ENCODE data around the gene HOTAIR. TPM values are rescaled to one million over a fixed set of nuclear protein-coding genes. Genes with fewer than 3 reads are reported as not detected.
A peak's percentile ranks its signal among the peaks of the same experiment; 100 is the strongest.

Gene HOTAIR
- polyA plus RNA-seq, 2 of the 4 experiments (the other 2 are of a cell fraction) = 0.67 to 0.71 TPM

- POLR2A ChIA-PET = interaction anchor here (0.5 to 1.0 kb wide), 5 partner anchors 9 to 170 kb away, joined by 3 to 5 read pairs (median 3); partner anchors contain the start of gene HOXC10
- H3K4me2 ChIP-seq = peak within 1 kb of the TSS; percentile 87
- peaks cover 20% of the 10 kb centered on the region; the same call in 2 of the 3 replicates for H3K4me1 ChIP-seq
- 2% methylated on average over 46 of the region's 56 CpGs for WGBS (ENCODE audit: missing lambda C conversion rate)
- peak; percentile 98 to 100 for DNase-seq (ENCODE audit: low read depth in 1 of 2, low spot score in 1 of 2)
- peak within 1 kb of the TSS; percentile 86 for H3K4me3 ChIP-seq
- peak within 1 kb of the TSS; percentile 85 to 94 for H3K27ac ChIP-seq
- H3K9me3 ChIP-seq = no peaks in the 10 kb centered on the region
- no peak for FAIRE-seq
- peak; percentile 80 to 93 for ATAC-seq
- CTCF ChIA-PET = interaction anchor here (0.7 to 3.6 kb wide), 13 partner anchors 10 to 192 kb away, joined by 3 to 18 read pairs (median 3); partner anchors contain the start of genes HOXC10, HOXC12 and HOXC8
- TF ChIP-seq HMGXB4 (CRISPR knock-in tag; IDR thresholded peaks at IDR 0.05; ENCODE audit: borderline replicate concordance) (no peak), MAZ (IDR thresholded peaks at IDR 0.05; ENCODE audit: borderline replicate concordance, low read depth, low read length) (peak; percentile 65), CHD4 (IDR thresholded peaks at IDR 0.05; ENCODE audit: borderline replicate concordance) (no peak), BHLHE40 (IDR thresholded peaks at IDR 0.05; ENCODE audit: low read depth, low read length) (peak; percentile 96), GATA3 (IDR thresholded peaks at IDR 0.05; ENCODE audit: borderline replicate concordance) (no peak), BCL3 (IDR thresholded peaks at IDR 0.05) (no peak), E2F6 (IDR thresholded peaks at IDR 0.05; ENCODE audit: borderline replicate concordance, low read depth) (peak; percentile 97), POLR2A (IDR thresholded peaks at IDR 0.05; ENCODE audit: low read length) (peak; percentile 58), JUNB (IDR thresholded peaks at IDR 0.05) (no peak), HEYL (CRISPR knock-in tag; IDR thresholded peaks at IDR 0.05) (no peak), POLR2AphosphoS2 (conservative IDR thresholded peaks at IDR 0.05; ENCODE audit: low read length) (no peak), JUN (IDR thresholded peaks at IDR 0.05) (peak in 1 of 2 experiments; percentile 22; a peak in 2 of 5 replicates), FOSB (CRISPR knock-in tag; IDR thresholded peaks at IDR 0.05) (no peak), CBX8 (IDR thresholded peaks at IDR 0.05) (no peak), ATOH8 (CRISPR knock-in tag; IDR thresholded peaks at IDR 0.05; ENCODE audit: low read depth) (no peak), PHF8 (IDR thresholded peaks at IDR 0.05; ENCODE audit: borderline replicate concordance, low read depth) (no peak), NPAS2 (CRISPR knock-in tag; IDR thresholded peaks at IDR 0.05; ENCODE audit: borderline replicate concordance) (peak; percentile 94), CEBPB (IDR thresholded peaks at IDR 0.05) (peak in 1 of 2 experiments; percentile 44; a peak in 1 of 4 replicates), ZFP36 (IDR thresholded peaks at IDR 0.05; ENCODE audit: borderline replicate concordance, partially characterized antibody) (no peak), CTCF (IDR thresholded peaks at IDR 0.05) (no peak), NFE2L2 (conservative IDR thresholded peaks at IDR 0.05; ENCODE audit: low read length) (no peak), RCOR1 (IDR thresholded peaks at IDR 0.05; ENCODE audit: low read depth, low read length) (no peak), MAFK (IDR thresholded peaks at IDR 0.05; ENCODE audit: partially characterized antibody) (no peak), MYC (IDR thresholded peaks at IDR 0.05; ENCODE audit: borderline replicate concordance, low read length) (0 out of 2 replicates have a peak, but pooled peaks have one; percentile 31), HOXA7 (CRISPR knock-in tag; IDR thresholded peaks at IDR 0.05) (no peak), RAD21 (conservative IDR thresholded peaks at IDR 0.05 in 1 of 2, IDR thresholded peaks at IDR 0.05 in 1 of 2) (no peak; a peak in 1 of 5 replicates), HOXB5 (CRISPR knock-in tag; IDR thresholded peaks at IDR 0.05) (0 out of 2 replicates have a peak, but pooled peaks have one; percentile 20), KDM1A (IDR thresholded peaks at IDR 0.05; ENCODE audit: low read depth) (no peak), EP300 (IDR thresholded peaks at IDR 0.05) (no peak; a peak in 1 of 5 replicates), HES2 (IDR thresholded peaks at IDR 0.05) (no peak), MAX (IDR thresholded peaks at IDR 0.05) (peak; percentile 93), RARB (CRISPR knock-in tag; IDR thresholded peaks at IDR 0.05) (no peak), FOXS1 (CRISPR knock-in tag; IDR thresholded peaks at IDR 0.05) (no peak), TP53 (CRISPR knock-in tag; IDR thresholded peaks at IDR 0.05) (no peak), ZSCAN20 (CRISPR knock-in tag; IDR thresholded peaks at IDR 0.05) (no peak)
Observed at GRCh38 chr12:53938326-53939140, 36.2 kb downstream of the HOTAIR start, which contains the start of gene HOXC13. Gene HOXC13, plus strand, starts transcription at chr12:53938831. Its CDS starts 76 bp downstream, at chr12:53938907.

Measured in A549 (cell line).